H9 (cell line): ENCODE results near the gene RHEBL1. TPM values are rescaled to one million over a fixed set of nuclear protein-coding genes. Genes with fewer than 3 reads are reported as not detected.

Source experiments
- DNase-seq: peaks from one replicate; pipeline ENCODE4 v3.0.0-alpha.2; 2017
- H2AFZ ChIP-seq: one replicate; pipeline ENCODE4 v1.6.1; 2013; ENCODE audit warnings: mild to moderate bottlenecking, low read length, control low read depth, moderate library complexity
- H2AK5ac ChIP-seq: 2 replicates; pipeline ENCODE4 v1.6.1; 2013; ENCODE audit warnings: low read length, control low read depth, mixed read lengths; ENCODE audit not compliant: insufficient read length
- H2BK120ac ChIP-seq: one replicate; pipeline ENCODE4 v1.6.1; 2013; ENCODE audit warnings: low read depth, mild to moderate bottlenecking, low read length, control low read depth, inconsistent platforms; ENCODE audit not compliant: poor library complexity, severe bottlenecking
- H2BK12ac ChIP-seq: 2 replicates; pipeline ENCODE4 v1.6.1; 2013; ENCODE audit warnings: low read length, control low read depth, mixed read lengths, low read depth; ENCODE audit not compliant: insufficient read length
- H2BK15ac ChIP-seq: 2 replicates; pipeline ENCODE4 v1.6.1; 2013; ENCODE audit warnings: low read depth, low read length, control low read depth
- H2BK20ac ChIP-seq: one replicate; pipeline ENCODE4 v1.6.1; 2013; ENCODE audit warnings: low read depth, mild to moderate bottlenecking, low read length, control low read depth, inconsistent platforms; ENCODE audit not compliant: poor library complexity, severe bottlenecking
- H2BK5ac ChIP-seq: 2 replicates; pipeline ENCODE4 v1.6.1; 2013; ENCODE audit warnings: low read length, control low read depth, mixed read lengths; ENCODE audit not compliant: insufficient read length
- H3K14ac ChIP-seq: 2 replicates; pipeline ENCODE4 v1.6.1; 2013; ENCODE audit warnings: low read length, control low read depth; ENCODE audit not compliant: insufficient read depth
- H3K18ac ChIP-seq: 2 replicates; pipeline ENCODE4 v1.6.1; 2013; ENCODE audit warnings: low read depth, mild to moderate bottlenecking, mixed read lengths, low read length, control low read depth; ENCODE audit not compliant: insufficient read length
- H3K23ac ChIP-seq: 2 replicates; pipeline ENCODE4 v1.6.1; 2013; ENCODE audit warnings: low read length, control low read depth, mixed read lengths, low read depth; ENCODE audit not compliant: insufficient read length
- H3K23me2 ChIP-seq: 2 replicates; pipeline ENCODE4 v1.6.1; 2013; ENCODE audit warnings: low read depth, mild to moderate bottlenecking, mixed read lengths, low read length, control low read depth; ENCODE audit not compliant: insufficient read length, poor library complexity, severe bottlenecking
- H3K27ac ChIP-seq: 2 replicates; pipeline ENCODE4 v1.5.1; 2013; ENCODE audit warnings: low read length, control low read depth, mixed read lengths, low read depth; ENCODE audit not compliant: insufficient read length
- H3K27me3 ChIP-seq: 2 replicates; pipeline ENCODE4 v1.6.1; 2013; ENCODE audit warnings: low read length, control low read depth, inconsistent platforms; ENCODE audit not compliant: insufficient read depth
- H3K4ac ChIP-seq: 2 replicates; pipeline ENCODE4 v1.6.1; 2013; ENCODE audit warnings: low read depth, mild to moderate bottlenecking, control low read depth, inconsistent platforms, low read length, moderate library complexity
- H3K4me1 ChIP-seq: 2 replicates; pipeline ENCODE4 v1.6.1; 2013; ENCODE audit warnings: low read length, control low read depth, inconsistent platforms; ENCODE audit not compliant: insufficient read depth
- H3K4me2 ChIP-seq: 2 replicates; pipeline ENCODE4 v1.6.1; 2013; ENCODE audit warnings: low read length, control low read depth, mixed read lengths; ENCODE audit not compliant: insufficient read length, insufficient read depth
- H3K56ac ChIP-seq: 2 replicates; pipeline ENCODE4 v1.6.1; 2013; ENCODE audit warnings: low read depth, mild to moderate bottlenecking, mixed read lengths, low read length, control low read depth; ENCODE audit not compliant: insufficient read length
- H3K79me1 ChIP-seq: 2 replicates; pipeline ENCODE4 v1.6.1; 2013; ENCODE audit warnings: low read depth, mild to moderate bottlenecking, moderate library complexity, low read length, control low read depth, inconsistent platforms; ENCODE audit not compliant: insufficient read depth, poor library complexity, severe bottlenecking
- H3K79me2 ChIP-seq: 2 replicates; pipeline ENCODE4 v1.6.1; 2013; ENCODE audit warnings: low read length, control low read depth, inconsistent platforms; ENCODE audit not compliant: insufficient read depth
- H3K9ac ChIP-seq: 2 replicates; pipeline ENCODE4 v1.6.1; 2013; ENCODE audit warnings: low read length, control low read depth, mixed read lengths; ENCODE audit not compliant: insufficient read length; ENCODE audit errors: extremely low read depth
- H3K9me3 ChIP-seq: one replicate; pipeline ENCODE4 v1.6.1; 2013; ENCODE audit warnings: low read depth, low read length, inconsistent platforms; ENCODE audit not compliant: control insufficient read depth
- H3T11ph ChIP-seq: one replicate; pipeline ENCODE4 v1.6.1; 2013; ENCODE audit warnings: mild to moderate bottlenecking, low read length, control low read depth, inconsistent platforms
- H4K20me1 ChIP-seq: one replicate; pipeline ENCODE4 v1.6.1; 2013; ENCODE audit not compliant: control insufficient read depth, insufficient read length, insufficient read depth
- H4K5ac ChIP-seq: 2 replicates; pipeline ENCODE4 v1.6.1; 2013; ENCODE audit warnings: low read depth, mild to moderate bottlenecking, mixed read lengths, low read length, control low read depth; ENCODE audit not compliant: insufficient read length
- H4K8ac ChIP-seq: replicated peaks from 2 replicates; pipeline ENCODE4 v1.6.1; 2013; ENCODE audit warnings: low read length, control low read depth, mixed read lengths, low read depth; ENCODE audit not compliant: insufficient read length
- H4K91ac ChIP-seq: 2 replicates; pipeline ENCODE4 v1.6.1; 2013; ENCODE audit warnings: low read depth, mild to moderate bottlenecking, moderate library complexity, mixed read lengths, low read length, control low read depth; ENCODE audit not compliant: insufficient read length
- H3K27ac Mint-ChIP-seq, 3 experiments: 2 replicates in 2 of 3; 3 replicates in 1 of 3; pipeline ENCODE4 v1.8.0; 2020 to 2021; ENCODE audit warnings: mixed read lengths in 3 of 3, mild to moderate bottlenecking in 1 of 3, moderate library complexity in 1 of 3
- H3K27me3 Mint-ChIP-seq: 2 replicates; pipeline ENCODE4 v1.8.0; 2021; ENCODE audit warnings: low read depth, mild to moderate bottlenecking, moderate library complexity, mixed read lengths
- H3K36me3 Mint-ChIP-seq, 3 experiments: 2 replicates in 2 of 3; 3 replicates in 1 of 3; pipeline ENCODE4 v1.8.0; 2020 to 2021; ENCODE audit warnings: low read depth in 3 of 3, mixed read lengths in 3 of 3; ENCODE audit not compliant: insufficient read depth in 1 of 3
- H3K4me1 Mint-ChIP-seq, 2 experiments: 2 replicates each; pipeline ENCODE4 v1.8.0; 2020; ENCODE audit warnings: mixed read lengths in 2 of 2
- H3K4me3 Mint-ChIP-seq, 2 experiments: 2 replicates in 1 of 2; 3 replicates in 1 of 2; pipeline ENCODE4 v1.8.0; 2020 to 2021; ENCODE audit warnings: mild to moderate bottlenecking in 2 of 2, mixed read lengths in 2 of 2, moderate library complexity in 1 of 2
- H3K9me3 Mint-ChIP-seq, 2 experiments: 2 replicates in 1 of 2; 3 replicates in 1 of 2; pipeline ENCODE4 v1.8.0; 2020; ENCODE audit warnings: mild to moderate bottlenecking in 2 of 2, mixed read lengths in 2 of 2, moderate library complexity in 1 of 2
- CTCF ChIP-seq: fragments of 200-600 bp; sonication (generic); conservative IDR thresholded peaks from 3 replicates; pipeline ENCODE4 v1.8.0; 2021; ENCODE audit warnings: antibody characterized with exemption, mild to moderate bottlenecking
- WGBS: extraction: QIAGEN DNeasy Blood & Tissue Kit; methylation state at CpG from one replicate; pipeline ENCODE4 v1.1.7; 2013; ENCODE audit warnings: missing lambda C conversion rate, low lambda C conversion rate, mixed read lengths; ENCODE audit not compliant: insufficient read length; ENCODE audit errors: extremely low coverage; 5-methylcytosine and 5-hydroxymethylcytosine counted together
- total RNA-seq: library from RNA; stranded (reverse); gene quantifications from 2 replicates; pipeline ENCODE4 v1.2.1, GENCODE V29; 2021

Gene RHEBL1
- total RNA-seq, 1 experiment from 2014 or later = 4.0 TPM

- Histone ChIP-seq H4K20me1 (no peaks in the 10 kb centered on the region), H2AK5ac (no peak overlapping the region), H3T11ph (no peak overlapping the region), H3K18ac (no peak overlapping the region), H4K91ac (no peak overlapping the region), H4K8ac (no peak overlapping the region), H3K79me2 (peaks cover 33% of the 10 kb centered on the region), H3K9ac (peak overlapping the region; percentile 70), H3K4ac (no peak overlapping the region), H3K27ac (no peak overlapping the region), H4K5ac (no peak overlapping the region), H3K14ac (no peak overlapping the region), H3K4me1 (peaks cover 10% of the 10 kb centered on the region), H2BK20ac (no peak overlapping the region), H3K56ac (no peak overlapping the region), H3K79me1 (peaks cover 15% of the 10 kb centered on the region), H2BK5ac (no peak overlapping the region), H2BK12ac (no peak overlapping the region), H2BK120ac (no peak overlapping the region), H3K23me2 (peaks cover 24% of the 10 kb centered on the region), H3K27me3 (no peaks in the 10 kb centered on the region), H2BK15ac (no peak overlapping the region), H2AFZ (no peak overlapping the region), H3K4me2 (peak overlapping the region; percentile 85), H3K9me3 (no peaks in the 10 kb centered on the region), H3K23ac (no peak overlapping the region)
- no CpG with 5 or more reads among the region's 16 CpGs for WGBS
- Mint-ChIP-seq H3K4me1 (peaks cover 42 to 50% of the 10 kb centered on the region in 2 experiments), H3K4me3 (peak overlapping the region; percentile 94 to 97), H3K27me3 (no peaks in the 10 kb centered on the region; the same call in 1 of the 2 replicates), H3K9me3 (no peaks in the 10 kb centered on the region), H3K27ac (peak overlapping the region; percentile 84 to 99 (median 99)), H3K36me3 (peaks cover 0 to 3% (median 3%) of the 10 kb centered on the region in 3 experiments; a peak in 3 of 7 replicates)
- TF ChIP-seq CTCF = no peak
- no peak for DNase-seq
These were observed 8.6 kb downstream of the RHEBL1 start for GRCh38 chr12:49061157-49061650.
